HUDEP-2 (cell line): ENCODE measurements around the gene BTNL9.
"Not testable (repeated sequence)": the region's sequence is repeated elsewhere in the genome, so short reads cannot be mapped to it uniquely, and the experiment has no call there.

Source experiments
- DNase-seq, 76 experiments: peaks; one replicate each; lab custom pipeline; 2025; ENCODE audit not compliant: unreplicated experiment in 76 of 76; lab: John Stamatoyannopoulos, UW

Gene BTNL9

GRCh38 chr5:181039931-181040630, at the start of gene BTNL9:
Gene BTNL9 (plus strand): TSS chr5:181040266. CDS start chr5:181045490, 5,224 bp downstream.
- DNase-seq: no peak

DNA sequence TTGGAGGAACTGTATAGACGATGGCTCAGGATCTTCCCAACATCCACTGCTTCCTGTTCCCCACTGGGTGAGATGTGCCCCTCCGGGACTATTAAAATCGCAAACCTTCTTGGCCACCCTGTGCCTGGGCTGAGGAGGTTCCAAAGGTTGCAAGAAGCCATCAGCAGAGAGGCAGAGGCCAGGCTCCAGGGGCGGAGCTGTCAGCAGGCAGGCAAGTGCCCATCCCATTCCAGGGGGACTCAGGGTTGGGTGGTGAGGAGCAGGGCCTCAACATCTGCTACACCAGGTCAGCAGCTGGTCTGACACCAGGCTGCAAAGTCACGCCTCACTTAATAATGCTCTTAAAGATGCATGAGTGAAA, 49.2 kb upstream of the BTNL9 start:
- no peak for DNase-seq

DNA sequence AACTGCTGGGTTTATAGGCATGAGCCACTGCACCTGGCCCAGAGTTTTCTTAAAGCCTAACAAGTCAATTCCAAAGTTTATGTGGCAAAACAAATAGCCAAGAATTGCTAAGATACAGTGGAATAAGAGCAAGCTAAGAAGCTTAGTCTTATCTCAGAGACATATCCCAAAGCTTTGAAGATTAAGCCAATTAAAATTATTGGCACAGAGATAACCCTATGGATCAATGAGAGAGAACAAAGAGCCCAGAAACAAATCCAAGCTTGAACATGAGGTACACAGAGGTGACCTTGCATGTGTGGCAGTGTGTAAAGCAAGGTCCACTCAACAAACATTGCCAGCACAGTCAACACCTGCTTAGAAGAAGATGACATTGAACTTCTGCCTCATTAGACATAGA, 38.1 kb upstream of the BTNL9 start:
- no peak for DNase-seq

DNA sequence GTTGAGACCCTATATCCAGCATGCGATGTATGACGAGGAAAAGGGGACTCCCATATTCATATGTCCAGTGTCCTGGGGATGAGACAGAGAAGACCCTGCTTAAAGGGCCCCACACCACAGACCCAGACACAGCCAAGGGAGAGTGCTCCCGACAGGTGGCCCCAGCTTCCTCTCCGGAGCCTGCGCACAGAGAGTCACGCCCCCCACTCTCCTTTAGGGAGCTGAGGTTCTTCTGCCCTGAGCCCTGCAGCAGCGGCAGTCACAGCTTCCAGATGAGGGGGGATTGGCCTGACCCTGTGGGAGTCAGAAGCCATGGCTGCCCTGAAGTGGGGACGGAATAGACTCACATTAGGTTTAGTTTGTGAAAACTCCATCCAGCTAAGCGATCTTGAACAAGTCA, 34.3 kb upstream of the BTNL9 start:
- DNase-seq: no peak

- DNase-seq: no peak
These were observed 31.9 kb upstream of the BTNL9 start for GRCh38 chr5:181008136-181008535.

- DNase-seq: not testable (repeated sequence)
These were observed 30.0 kb upstream of the BTNL9 start for GRCh38 chr5:181010018-181010417.

DNA sequence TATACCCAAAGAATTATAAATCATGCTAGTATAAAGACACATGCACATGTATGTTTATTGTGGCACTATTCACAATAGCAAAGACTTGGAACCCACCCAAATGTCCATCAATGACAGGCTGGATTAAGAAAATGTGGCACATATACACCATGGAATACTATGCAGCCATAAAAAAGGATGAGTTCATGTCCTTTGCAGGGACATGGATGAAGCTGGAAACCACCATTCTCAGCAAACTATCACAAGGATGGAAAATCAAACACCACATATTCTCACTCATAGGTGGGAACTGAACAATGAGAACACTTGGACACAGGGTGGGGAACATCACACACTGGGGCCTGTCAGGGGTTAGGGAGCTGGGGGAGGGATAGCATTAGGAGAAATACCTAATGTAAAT, 25.4 kb upstream of the BTNL9 start:
- not testable (repeated sequence) for DNase-seq

- not testable (repeated sequence) for DNase-seq
These were observed 22.6 kb upstream of the BTNL9 start for GRCh38 chr5:181017448-181017847.

DNA sequence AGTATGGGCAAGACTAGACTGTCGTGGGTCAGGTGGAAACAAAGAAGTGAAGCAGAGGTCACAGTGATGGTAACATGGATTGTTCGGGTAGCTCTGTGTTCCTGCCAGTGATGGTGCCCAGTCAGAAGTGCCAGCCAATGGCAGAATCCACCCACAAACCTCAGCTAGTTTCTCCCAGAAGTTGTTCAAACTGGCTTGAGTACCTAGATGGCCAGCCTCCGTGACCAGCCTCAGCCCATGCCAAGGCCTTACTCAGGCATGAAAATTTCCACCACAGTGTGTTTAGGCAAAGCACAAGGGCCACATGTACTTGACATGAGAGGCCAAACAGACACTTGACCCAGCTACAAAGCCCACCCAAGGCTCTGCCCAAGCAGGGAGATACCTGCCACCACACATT, 19.4 kb upstream of the BTNL9 start:
- DNase-seq: no peak

- DNase-seq: no peak
These were observed 15.6 kb upstream of the BTNL9 start for GRCh38 chr5:181024245-181025064.

- DNase-seq: no peak
These were observed 12.5 kb upstream of the BTNL9 start for GRCh38 chr5:181027452-181028031.

- no peak for DNase-seq
These were observed 11.8 kb upstream of the BTNL9 start for GRCh38 chr5:181028032-181028819.

GRCh38 chr5:181031716-181032115, 8.3 kb upstream of the BTNL9 start:
- no peak for DNase-seq

DNA sequence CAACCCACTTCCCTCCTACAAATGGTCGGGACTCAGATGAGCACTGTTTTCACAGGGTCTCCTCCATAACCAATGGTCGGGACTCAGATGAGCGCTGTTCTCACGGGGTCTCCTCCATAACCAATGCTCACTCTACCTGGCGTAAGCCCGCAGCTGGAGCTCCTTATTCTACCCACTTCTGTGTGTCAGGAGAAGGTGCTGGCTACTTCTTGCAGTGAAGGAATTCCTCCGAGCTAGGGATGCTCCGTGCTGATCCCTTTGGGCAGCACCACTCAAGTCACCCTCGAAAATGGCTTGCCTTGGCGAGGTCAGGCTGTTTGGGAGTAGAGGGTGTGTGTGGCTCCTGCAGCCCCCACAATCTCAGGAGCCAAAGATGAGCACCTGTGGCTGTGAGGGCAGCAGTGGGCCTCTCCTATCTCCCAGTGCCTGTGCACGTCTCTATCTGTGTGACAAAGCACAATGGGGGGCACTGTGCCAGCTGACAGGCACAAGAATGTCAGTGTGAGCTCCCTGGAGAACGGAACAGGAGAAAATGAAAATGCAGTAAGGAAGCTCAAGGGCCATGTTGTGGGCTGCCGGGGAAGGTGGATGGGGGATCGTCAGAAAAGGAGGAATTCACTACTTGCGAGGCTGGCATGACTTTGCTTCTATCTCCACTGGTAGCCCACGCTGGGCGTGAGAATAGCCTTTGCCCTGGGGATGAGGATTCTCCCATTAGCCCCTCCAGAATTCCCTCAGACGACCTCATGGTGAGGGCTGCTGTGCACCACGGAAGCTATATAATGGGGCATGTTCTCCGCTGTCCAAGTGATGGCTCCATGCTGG, 3.9 kb upstream of the BTNL9 start:
- DNase-seq: peak in 2 of 76 experiments; percentile 10 to 31

- DNase-seq: no peak
These were observed 3.2 kb upstream of the BTNL9 start for GRCh38 chr5:181036816-181037364.

DNA sequence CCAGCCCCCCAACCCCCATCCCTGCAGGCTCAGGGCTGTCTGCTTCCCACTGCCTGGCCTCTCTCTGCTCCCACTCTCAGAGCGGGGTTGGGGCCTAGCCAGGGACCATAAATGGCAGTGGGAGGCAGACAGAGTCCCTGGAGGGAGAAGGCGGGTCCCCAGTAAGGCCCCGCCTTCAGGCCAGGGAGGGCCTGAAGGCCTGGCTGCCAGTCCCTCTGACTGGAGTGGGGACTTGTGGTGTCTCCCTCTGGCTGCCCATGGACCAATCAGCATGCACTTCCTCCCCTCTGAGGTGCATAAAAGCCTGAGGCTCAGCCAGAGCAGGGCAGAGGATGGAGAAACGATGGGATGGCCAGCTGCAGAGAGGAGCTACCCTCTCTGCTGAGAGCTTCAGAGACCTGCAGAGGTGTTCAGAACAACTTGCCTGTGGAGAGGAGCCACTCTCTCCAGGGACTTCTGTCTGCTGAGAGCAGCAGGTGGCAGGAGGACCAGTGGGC, 2.7 kb upstream of the BTNL9 start:
- DNase-seq: peak in 34 of 76 experiments; percentile 6 to 67 (median 28)

DNA sequence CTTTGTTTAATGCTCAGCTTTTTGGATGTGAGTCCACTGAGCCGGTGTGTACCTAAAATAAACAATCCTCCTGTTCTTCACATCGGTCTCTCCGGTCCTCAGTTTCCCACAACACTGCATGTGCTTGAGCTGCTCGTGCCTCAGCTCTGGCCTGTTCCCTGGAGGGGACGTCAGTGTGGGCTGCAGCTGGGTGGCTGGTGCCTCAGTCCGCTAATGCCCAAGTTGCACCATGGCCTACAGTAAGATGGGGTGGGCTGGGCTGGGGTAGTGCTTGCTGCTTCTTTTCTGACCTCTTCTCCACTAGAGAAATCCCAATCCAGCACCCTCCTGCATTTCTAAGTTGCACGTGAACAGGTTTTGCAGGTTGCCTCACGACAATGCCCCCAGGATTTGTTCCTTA, 595 bp upstream of the BTNL9 start:
- DNase-seq: no peak

DNA sequence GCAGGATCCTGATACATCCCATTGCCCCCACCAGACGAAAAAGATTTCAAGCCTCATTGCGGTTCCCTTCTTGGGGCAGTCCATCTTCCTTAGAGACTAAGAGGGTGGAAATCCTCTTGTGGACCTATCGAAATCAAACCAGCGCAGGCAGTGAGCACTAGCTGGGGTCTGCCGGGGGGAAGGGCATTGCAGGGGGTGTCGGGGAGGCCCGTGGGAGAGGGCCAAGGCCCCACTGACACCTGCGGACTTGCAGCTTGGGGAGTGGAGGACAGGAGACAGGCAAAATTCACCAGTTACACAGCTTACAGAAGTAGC, 522 bp downstream of the BTNL9 start:
- no peak for DNase-seq

DNA sequence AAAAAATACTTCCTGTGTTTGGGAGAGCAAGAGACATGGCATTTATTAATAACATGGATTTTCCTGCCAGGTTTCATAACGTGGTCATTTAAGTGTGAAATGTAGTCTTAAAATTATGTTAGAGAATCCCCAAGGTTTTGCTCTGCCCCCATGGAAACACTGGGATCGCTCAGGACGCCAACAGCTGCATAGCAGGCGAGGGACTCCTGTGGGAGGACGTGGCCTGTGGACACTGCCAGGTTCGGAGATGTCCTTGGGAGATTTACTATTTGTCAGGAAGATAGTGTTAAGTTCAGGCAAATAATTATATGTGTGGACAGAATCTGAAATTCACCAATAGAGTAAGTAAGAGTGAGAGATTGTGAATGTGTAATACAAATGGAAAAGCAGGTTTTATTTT, 977 bp downstream of the BTNL9 start:
- DNase-seq: no peak
